HS-27A (cell line): Measurements from ENCODE around the gene HNRNPU.

ENCODE experiments used
- DNase-seq: peaks from one replicate; pipeline ENCODE4 v3.0.0-alpha.2; 2012; ENCODE audit warnings: low read depth, missing footprints

HNRNPU gene

DNA sequence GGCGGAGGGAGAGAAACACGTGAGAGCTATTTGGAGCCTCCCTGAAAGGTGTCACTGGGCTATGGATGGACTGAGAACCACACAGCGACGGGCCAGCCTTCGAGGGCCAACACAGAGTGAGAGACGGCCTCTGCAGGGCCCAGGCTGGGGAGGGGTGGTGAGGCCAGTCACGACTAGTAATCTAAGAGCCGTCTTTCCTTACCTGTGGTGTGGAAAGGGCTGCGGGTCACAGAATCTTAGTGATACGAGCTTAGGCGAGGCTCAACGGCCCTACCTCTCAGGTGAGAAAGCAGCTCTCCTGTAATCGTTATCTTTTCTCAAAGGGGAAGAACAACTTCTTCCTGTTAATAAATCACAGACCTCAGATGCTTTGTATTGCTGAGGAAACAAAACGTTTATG lies 62.3 kb downstream of the HNRNPU start:
- no peak for DNase-seq

DNA sequence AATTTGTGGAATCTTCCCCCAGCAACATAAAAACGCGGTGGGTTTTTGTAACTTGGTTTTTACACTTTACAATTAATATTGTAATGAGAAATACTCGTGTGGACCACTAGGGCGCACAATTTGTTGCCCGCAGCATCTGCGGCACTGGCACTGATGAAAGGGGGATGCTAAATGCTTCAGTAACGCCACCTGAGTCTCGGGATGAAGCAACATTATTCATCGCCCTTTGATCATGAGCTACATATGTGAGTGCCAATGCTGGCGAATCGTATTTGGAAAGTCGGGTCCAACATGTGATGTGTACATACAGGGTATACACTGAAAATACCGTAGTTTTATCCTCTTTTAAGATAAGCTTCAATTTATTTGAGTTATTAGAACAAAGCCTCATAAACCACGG lies 63.1 kb downstream of the HNRNPU start:
- DNase-seq = no peak

DNA sequence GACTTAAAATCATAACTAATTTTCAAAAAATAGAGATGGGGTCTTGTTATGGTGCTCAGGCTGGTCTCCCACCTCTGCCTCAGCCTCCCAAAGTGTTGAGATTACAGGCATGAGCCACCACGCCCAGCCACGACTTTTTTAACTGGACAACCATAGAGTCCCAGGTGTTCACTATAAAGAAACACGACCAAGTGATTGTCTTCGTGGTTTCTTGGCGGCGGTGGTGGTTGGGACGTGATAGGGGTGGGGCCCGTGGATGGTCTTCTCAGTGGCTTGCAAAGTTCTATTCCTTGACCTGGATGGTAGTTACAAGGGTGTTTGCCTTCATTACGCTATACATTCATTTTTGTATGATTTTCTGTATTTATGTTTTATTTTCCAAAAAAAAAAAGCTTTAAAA lies 63.5 kb downstream of the HNRNPU start:
- DNase-seq = no peak
